ENCODE results near the gene MYH14.

MYH14 gene

DNA sequence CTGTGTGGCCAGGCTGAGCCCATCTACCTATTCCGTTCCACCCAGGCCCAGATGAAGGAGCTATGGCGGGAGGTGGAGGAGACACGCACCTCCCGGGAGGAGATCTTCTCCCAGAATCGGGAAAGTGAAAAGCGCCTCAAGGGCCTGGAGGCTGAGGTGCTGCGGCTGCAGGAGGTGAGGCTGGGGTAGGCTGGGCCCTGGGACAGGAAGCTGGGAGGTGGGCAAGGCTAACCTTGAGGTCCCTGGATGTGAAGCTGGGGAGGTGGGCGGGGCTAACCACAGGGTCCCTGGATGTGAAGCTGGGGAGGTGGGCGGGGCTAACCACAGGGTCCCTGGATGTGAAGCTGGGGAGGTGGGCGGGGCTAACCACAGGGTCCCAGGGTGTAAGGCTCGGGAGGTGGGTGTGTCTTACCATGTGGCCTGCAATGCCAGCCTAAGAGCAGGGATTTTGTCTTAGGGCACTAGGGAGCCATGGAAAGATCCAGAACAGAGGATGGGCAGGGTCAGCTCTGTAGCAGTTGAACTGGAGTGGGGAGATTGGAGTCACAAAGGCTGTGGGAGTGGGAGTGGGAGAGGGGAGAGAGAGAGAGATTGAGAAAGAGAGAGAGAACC, 88.9 kb downstream of the MYH14 start:
- DNase-seq (ENCODE audit: low read depth): no peak

GRCh38 chr19:50293263-50294004, 90.0 kb downstream of the MYH14 start:
- no peak for DNase-seq (ENCODE audit: low read depth)

DNA sequence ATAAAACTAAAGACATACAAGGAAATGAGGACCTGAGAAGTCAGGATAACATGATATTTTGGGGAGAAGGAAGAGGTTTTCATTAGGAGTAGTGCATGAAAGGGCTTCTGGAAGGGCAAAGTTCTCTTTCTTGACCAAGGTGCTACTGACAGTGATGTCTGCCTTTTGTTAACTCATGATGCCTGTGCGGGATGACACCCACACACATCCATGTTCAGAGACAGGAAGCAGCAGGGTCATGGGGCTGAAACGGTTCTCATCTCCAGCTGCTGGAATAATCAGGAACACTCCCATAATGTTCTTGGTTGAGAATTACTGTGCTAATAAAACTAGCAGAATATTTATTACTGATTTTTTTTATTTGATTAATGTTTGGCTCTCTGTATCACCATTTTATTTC, 96.6 kb downstream of the MYH14 start:
- DNase-seq (ENCODE audit: low read depth): no peak

DNA sequence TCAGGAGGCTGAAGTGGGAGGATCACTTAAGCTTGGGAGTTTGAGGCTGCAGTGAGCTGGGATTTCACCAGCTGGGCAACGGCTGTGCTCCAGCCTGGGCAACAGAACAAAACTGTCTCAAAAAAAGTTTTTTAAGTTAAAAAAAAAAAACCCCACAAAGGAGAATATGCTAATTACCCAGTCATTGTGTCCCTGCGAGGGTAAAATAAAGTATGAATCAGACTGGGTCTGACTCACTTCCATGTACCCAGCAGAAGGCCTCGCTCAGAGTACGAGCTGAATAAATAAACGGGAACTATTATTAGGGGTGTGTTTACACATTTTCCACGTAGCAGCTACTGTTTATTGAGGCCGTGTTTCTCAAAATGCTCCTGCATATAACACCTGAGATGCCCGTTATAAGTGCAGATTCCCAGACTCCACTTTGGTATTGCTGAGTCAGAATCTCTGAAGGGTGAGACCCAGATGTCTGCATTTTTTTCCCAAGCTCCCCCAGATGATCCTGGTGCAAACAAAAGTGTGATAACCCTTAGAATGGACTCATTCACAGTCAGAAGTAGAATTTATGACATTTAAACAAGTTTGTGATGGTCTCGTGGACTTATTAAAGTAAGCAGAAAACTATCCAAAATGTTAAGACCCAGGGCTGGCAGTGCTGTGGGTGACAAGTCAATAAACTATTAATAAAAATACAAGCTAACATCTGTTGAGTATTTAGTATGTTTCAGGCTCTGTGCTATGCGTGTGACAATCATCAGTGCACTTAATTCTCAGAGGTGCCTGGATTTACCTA, 97.6 kb downstream of the MYH14 start:
- no peak for DNase-seq (ENCODE audit: low read depth)

DNA sequence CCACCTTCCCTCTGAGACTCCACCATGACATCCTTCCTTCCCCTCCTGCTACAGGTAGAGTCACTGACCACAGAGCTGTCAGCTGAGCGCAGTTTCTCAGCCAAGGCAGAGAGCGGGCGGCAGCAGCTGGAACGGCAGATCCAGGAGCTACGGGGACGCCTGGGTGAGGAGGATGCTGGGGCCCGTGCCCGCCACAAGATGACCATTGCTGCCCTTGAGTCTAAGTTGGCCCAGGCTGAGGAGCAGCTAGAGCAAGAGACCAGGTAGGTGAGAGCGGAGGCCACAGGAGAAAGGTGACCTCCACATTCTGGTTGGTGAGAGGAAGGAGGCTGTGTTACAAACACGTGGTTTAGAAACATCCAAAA, 98.2 kb downstream of the MYH14 start:
- no peak for DNase-seq (ENCODE audit: low read depth)

GRCh38 chr19:50303558-50303957, 100.1 kb downstream of the MYH14 start:
- DNase-seq (ENCODE audit: low read depth): no peak

DNA sequence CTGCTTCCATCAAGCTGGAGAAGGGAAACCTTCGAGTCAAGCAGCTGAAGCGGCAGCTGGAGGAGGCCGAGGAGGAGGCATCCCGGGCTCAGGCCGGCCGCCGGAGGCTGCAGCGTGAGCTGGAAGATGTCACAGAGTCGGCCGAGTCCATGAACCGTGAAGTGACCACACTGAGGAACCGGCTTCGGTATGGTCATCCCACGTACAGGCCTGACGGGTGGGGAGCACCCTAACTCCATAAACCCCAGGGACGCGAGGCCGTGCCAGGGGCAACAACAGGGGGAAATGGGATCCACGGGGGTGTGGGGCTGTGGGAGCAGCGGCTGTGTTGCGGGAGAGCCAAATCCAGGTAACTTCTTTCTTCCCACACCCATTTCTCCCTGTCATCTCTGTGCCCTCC, 105.6 kb downstream of the MYH14 start:
- DNase-seq (ENCODE audit: low read depth): no peak

DNA sequence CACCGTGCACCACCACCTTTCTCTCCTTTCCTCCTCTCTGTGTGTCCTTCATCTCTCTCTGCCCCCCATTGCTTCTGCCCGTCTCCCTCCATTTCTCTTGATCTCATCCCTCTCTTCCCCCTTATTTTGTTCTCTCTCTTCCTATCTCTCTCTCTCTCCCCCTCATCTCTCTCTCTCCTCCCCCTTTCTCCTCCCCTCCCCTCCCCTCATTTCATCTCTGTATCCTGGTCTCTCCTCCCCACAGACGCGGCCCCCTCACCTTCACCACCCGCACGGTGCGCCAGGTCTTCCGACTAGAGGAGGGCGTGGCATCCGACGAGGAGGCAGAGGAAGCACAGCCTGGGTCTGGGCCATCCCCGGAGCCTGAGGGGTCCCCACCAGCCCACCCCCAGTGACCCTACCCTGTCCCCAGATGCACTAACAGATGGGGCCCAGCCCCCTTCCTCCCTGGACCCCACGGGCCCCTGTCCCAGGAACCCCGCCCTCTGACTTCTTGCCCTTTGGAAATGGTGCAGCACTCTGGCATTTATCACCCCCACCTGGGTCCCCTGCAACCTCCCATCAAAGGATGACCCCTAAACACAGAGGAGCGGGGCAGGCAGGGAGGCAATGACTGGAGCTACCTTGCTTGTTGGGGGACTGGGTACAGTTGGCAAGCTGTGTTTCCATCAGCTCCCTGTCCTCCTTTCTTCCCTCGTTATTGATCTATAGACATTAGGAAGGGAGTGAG, 106.1 kb downstream of the MYH14 start:
- no peak for DNase-seq (ENCODE audit: low read depth)

DNA sequence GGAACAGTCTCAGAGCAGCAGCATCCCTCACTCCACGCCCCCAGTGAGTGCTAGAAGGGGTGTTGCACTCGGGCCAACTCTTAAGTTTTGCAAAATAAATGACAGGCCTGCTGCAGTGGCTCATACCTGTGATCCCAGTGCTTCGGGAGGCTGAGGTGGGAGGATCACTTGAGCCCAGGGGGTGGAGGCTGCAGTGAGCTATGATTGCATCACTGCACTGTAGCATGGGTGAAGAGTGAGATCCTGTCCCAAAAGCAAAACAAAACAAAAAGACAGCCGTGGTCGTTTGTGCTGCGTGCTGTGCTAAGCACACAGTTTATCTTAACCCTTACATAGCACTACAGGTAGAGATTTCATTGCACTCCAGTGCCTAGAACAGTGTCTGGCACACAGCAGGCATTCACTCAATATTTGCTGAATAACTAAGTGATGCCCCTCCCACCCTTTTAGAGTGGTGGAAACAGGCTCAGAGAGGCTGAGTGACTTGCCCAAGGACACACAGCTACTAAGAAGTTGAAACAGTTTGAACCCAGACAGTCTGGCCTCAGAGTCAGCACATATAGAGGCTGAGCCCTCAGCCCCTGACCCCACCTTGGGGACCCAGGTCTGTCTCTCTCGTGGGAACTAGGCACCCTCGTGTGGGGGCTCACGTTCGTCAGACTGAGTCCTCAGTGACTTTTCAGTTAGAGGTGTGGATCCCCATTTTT, 107.5 kb downstream of the MYH14 start:
- no peak for DNase-seq (ENCODE audit: low read depth)

DNA sequence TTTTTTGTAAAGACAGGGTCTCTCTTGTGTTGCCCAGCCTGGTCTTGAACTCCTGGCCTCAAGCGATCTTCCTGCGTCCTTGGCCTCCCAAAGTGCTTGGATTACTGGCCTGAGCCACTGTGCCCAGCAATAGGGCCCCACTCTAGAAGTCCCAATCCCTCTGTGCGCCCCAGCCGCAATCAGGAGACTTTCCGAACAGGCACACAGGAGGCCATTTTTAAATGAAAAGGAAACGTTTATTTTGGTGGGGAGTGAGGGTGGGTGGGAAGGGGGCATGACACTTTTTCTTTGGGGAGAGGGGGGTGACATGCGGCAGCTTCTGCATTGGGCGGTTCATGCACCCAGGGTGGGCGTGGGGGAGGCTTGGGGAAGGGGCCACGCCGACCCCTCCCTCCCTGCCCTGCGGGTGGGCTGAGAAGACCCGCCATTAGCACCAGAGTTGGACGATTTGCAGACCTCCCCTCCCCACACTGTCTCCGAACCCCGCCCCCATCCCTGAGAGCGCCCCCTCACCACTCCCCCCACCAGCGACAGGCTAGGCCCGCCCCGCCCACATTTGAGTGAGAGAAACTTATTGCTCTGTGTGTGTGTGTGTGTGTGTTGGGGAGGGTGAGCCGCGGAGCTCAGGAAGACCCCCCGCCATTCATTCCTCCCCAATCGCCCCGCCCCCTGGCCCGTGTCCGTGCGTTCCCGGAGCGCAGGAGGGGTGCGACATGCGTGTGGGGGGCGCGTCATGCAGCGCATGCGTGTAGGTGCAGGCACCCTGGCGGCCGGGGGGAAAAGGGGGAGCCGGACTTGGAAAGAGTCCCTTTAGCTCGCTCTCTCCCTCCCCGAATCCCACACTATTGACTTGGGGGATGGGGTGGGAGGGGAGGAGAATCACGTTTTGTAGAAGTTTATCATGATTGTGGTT, 108.6 kb downstream of the MYH14 start:
- no peak for DNase-seq (ENCODE audit: low read depth)

DNA sequence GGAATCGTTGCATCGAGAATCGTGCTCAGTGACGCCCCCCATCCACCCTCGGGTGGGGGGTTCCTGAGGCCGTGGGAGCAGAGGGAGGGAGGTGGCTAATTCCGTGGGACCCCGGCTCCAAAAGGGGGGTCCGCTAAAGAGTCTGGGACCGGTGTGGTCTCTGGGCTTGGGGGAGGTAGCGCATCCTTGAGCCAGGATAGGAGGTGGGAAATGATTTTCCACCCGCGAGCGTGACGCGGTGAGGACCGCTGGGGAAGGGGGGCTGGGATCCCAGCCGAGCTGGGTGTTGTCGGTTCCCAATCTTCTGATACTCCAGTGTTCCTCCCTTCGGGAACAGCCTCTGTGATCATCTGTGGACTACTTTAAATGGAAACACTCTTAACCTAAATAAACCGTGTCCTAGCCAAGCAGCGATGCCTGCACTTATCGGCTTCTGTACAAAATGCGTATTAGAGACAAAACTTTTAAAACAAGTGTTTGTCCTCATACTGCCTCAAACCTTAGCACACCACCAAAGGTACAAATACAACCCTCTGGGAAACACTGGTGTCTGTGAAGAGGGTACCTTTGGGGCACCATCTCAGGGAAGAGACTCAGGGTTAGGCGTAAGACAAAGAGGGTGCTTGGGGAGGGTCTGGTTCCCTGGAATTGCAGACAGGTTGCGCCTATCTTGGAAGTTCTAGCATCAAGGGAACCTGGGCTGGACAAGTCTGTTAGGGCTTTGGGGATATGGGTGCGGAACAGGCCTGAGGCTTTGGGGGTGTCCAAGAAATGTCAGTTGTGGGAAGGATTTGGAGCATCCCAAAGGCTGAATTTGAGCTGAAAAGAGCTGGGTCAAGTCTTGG, 109.8 kb downstream of the MYH14 start:
- DNase-seq (ENCODE audit: low read depth): no peak

DNA sequence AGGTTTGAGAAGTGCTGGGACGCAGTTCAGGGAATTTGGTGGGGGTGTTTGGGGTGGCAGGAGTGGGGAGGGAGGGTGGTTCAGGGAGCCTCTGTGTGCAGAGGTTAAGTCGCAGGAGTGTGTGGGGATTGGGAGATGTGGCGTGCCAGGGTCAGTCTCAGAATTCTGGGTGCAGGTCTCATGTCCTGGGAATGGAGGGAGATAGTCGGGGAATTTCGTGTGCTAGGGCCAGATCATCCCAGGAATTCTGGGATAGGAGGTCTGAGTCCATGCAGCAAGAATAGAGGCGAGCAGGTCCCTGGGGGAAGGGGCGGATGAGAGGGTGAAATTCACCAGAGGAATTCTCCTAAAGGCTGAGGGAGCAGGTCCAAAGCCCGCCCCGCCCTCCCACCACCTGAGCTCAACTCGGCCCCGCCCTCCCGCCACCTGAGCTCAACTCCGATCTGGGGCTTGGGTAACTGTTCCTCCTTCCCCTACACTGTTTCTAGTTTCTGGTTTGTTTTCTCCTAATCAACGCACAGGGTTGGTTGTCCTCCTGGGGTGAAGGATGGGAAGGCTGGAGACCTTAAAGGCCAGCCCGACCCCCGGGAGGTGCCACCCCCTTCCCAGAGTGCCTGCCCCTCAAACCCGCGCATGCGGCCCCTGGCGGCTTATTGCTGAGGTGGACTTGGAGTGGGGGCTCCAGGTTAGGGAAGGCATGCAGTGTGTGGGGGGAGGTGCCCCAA, 110.6 kb downstream of the MYH14 start:
- no peak for DNase-seq (ENCODE audit: low read depth)

- no peak for DNase-seq (ENCODE audit: low read depth)
Observed at GRCh38 chr19:50314724-50315708, 111.6 kb downstream of the MYH14 start.

- DNase-seq (ENCODE audit: low read depth): no peak
Observed at GRCh38 chr19:50315773-50316448, 112.5 kb downstream of the MYH14 start.

DNA sequence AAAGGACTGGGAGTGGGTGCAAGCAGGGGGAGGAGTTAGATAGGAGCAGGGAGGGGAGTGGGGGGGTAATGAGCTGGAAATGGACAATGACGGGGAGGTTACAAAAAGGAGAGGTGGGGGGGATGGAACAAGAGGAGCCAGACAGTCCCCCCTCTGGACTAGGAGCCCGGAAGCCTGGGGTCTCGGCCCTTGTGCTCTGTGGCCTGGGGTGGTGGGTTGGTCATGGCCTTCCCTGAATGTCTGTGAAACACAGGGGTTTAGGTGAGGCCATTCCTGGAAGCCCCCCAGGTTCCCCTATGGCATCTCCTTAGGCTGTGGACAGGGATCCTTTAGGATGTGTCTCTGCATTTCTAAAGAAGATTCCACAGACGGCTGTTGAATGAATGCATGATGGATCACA, 113.7 kb downstream of the MYH14 start:
- DNase-seq (ENCODE audit: low read depth): no peak

DNA sequence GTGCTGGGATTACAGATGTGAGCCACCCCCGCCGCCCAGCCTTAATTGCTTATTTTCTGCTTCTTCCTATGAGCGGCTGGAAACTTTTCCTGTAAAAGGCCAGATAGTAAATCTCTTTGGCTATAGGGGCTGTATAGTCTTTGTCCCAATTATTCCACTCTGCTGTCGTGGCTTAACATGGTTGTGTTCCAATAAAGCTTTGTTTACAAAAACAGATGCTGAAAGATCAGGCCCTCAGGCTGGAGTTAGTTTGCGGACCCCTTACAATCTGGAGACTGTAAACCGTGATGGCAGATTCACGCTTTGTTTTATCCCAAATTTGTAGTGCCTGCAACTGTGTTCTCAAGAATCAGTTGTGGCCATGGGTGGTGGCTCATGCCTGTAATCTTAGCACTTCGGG, 115.0 kb downstream of the MYH14 start:
- no peak for DNase-seq (ENCODE audit: low read depth)

GRCh38 chr19:50319156-50319555, 115.7 kb downstream of the MYH14 start:
- DNase-seq (ENCODE audit: low read depth): no peak
